Endothelial cell of umbilical vein (primary cell): ENCODE data around the gene TEX36.

ENCODE experiments used
- CTCF ChIP-seq, 2 donors: IDR thresholded peaks; 1 replicate in 1 of 2; 2 replicates in 1 of 2; pipeline ENCODE4 v1.5.1; 2011; ENCODE audit warnings: low read length in 2 of 2, mild to moderate bottlenecking in 2 of 2, moderate library complexity in 2 of 2, control low read depth in 1 of 2, inconsistent platforms in 1 of 2, low read depth in 1 of 2; ENCODE audit not compliant: insufficient read depth in 1 of 2; ENCODE audit errors: extremely low read depth in 1 of 2
- EZH2 ChIP-seq: IDR thresholded peaks from 2 replicates; pipeline ENCODE4 v1.6.1; 2012; ENCODE audit warnings: borderline replicate concordance, low read depth, mild to moderate bottlenecking, moderate library complexity, low read length, inconsistent platforms; ENCODE audit not compliant: severe bottlenecking
- FOS ChIP-seq: IDR thresholded peaks from 2 replicates; pipeline ENCODE4 v1.6.1; 2011; ENCODE audit warnings: mild to moderate bottlenecking, low read length, moderate library complexity, borderline replicate concordance; ENCODE audit not compliant: insufficient read depth
- MAX ChIP-seq: IDR thresholded peaks from 2 replicates; pipeline ENCODE4 v1.6.1; 2011; ENCODE audit not compliant: insufficient read depth, insufficient read length
- MYC ChIP-seq: IDR thresholded peaks from one replicate; pipeline ENCODE4 v1.6.1; 2011; ENCODE audit warnings: mild to moderate bottlenecking, low read depth, low read length
- POLR2A ChIP-seq: IDR thresholded peaks from 2 replicates; pipeline ENCODE4 v1.6.1; 2012; ENCODE audit warnings: low read depth, mild to moderate bottlenecking, control low read depth, low read length

DNA sequence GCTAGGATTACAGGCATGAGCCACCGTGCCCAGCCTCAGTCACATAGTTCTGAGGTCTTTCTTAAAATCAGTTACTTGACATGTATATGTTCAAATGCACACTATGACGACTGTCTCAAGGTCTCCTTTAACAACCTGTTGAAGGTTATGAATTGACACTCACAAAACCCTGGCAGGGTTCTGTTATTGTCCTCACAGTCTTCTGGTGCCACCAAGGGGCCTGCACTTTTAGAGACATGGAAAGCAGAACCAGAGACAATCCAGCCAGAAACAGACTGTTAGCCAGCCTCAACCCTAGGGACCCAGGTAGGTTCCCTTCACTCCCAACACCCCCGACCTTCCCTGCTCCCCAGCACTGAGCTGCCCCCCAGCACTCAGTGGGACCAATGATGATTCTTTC lies 26.4 kb downstream of the TEX36 start:
- TF ChIP-seq CTCF (IDR thresholded peaks at IDR 0.05; ENCODE audit: extremely low read depth in 1 of 2, insufficient read depth in 1 of 2, low read depth in 1 of 2, low read length in 2 of 2) (no peak), POLR2A (no peak), EZH2 (no peak), MYC (no peak), FOS (no peak), MAX (no peak)
